Cardiac muscle cell (in vitro differentiated cells and primary cell): Measurements from ENCODE around the gene SNX9. TPM values are rescaled to one million over a fixed set of nuclear protein-coding genes. Genes with fewer than 3 reads are reported as not detected.

ENCODE experiments used
- DNase-seq, 2 donors: peaks; one replicate each; pipeline versions ENCODE4 v3.0.0 to v3.0.0-alpha.2; 2010 to 2017; ENCODE audit warnings: low read depth in 1 of 2, low spot score in 1 of 2
- H3K27ac ChIP-seq: fragments of 200-600 bp; sonication (generic); 2 replicates; pipeline ENCODE4 v1.5.1; 2016
- H3K27me3 ChIP-seq: fragments of 200-600 bp; sonication (generic); 2 replicates; pipeline ENCODE4 v1.6.0; 2016; ENCODE audit warnings: control low read depth
- H3K36me3 ChIP-seq: fragments of 200-600 bp; sonication (generic); 2 replicates; pipeline ENCODE4 v1.5.1; 2016; ENCODE audit warnings: control low read depth
- H3K4me1 ChIP-seq: fragments of 200-600 bp; sonication (generic); 2 replicates; pipeline ENCODE4 v1.8.1; 2017; ENCODE audit warnings: low read depth, mild to moderate bottlenecking, mixed run types
- H3K4me3 ChIP-seq: fragments of 200-600 bp; sonication (generic); 2 replicates; pipeline ENCODE4 v1.5.1; 2016; ENCODE audit warnings: mild to moderate bottlenecking
- H3K9me3 ChIP-seq: fragments of 200-600 bp; sonication (generic); 2 replicates; pipeline ENCODE4 v1.5.1; 2017; ENCODE audit warnings: low read depth, mild to moderate bottlenecking, control low read depth
- polyA plus RNA-seq: library from polyadenylated mRNA; unstranded; fragments of >200 nt; fragmentation: Nextera tagmentation; extraction: Ambion mirVana; gene quantifications from 2 replicates; pipeline ENCODE4 v1.2.1, GENCODE V29; 2016
- total RNA-seq: library from RNA; depleted of rRNA; stranded (reverse); fragments of >200 nt; gene quantifications from 2 replicates; pipeline ENCODE4 v1.2.3, GENCODE V29; 2016
- TF ChIP-seq, protein P1 (sequence below): IDR thresholded peaks from 2 replicates; pipeline ENCODE4 v1.5.1; 2012; ENCODE audit warnings: low read depth, mild to moderate bottlenecking, low read length

Gene SNX9
- total and polyA plus RNA-seq, 2 experiments from 2014 or later, result 23.9 to 27.0 TPM

DNA sequence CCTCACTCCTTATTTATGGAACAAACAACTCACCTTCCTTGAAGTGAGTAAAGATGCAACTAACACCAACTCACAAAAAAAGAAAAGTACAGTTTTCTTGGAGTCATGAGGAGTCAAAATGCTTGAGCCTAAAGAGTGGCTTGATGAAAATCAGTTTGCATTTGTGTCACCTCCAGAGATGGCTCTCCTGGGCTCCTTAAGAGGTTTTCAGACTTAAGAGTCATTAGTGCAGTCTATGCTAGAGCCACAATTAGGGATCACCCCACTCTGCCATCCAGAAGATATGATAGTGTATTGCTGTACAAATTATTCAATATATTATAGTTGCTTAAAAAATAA, 11.9 kb upstream of the SNX9 start:
- H3K36me3 ChIP-seq, result no peaks in the 10 kb centered on the region
- H3K27me3 ChIP-seq, result no peaks in the 10 kb centered on the region
- DNase-seq, result no peak
- H3K9me3 ChIP-seq, result no peaks in the 10 kb centered on the region
- TF ChIP-seq, protein P1, sequence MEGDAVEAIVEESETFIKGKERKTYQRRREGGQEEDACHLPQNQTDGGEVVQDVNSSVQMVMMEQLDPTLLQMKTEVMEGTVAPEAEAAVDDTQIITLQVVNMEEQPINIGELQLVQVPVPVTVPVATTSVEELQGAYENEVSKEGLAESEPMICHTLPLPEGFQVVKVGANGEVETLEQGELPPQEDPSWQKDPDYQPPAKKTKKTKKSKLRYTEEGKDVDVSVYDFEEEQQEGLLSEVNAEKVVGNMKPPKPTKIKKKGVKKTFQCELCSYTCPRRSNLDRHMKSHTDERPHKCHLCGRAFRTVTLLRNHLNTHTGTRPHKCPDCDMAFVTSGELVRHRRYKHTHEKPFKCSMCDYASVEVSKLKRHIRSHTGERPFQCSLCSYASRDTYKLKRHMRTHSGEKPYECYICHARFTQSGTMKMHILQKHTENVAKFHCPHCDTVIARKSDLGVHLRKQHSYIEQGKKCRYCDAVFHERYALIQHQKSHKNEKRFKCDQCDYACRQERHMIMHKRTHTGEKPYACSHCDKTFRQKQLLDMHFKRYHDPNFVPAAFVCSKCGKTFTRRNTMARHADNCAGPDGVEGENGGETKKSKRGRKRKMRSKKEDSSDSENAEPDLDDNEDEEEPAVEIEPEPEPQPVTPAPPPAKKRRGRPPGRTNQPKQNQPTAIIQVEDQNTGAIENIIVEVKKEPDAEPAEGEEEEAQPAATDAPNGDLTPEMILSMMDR, result no peak
- no peak overlapping the region for H3K27ac ChIP-seq
- no peaks in the 10 kb centered on the region for H3K4me1 ChIP-seq
- H3K4me3 ChIP-seq, result no peak overlapping the region

GRCh38 chr6:157811476-157812173, 11.4 kb upstream of the SNX9 start:
- Histone ChIP-seq H3K27me3 (no peaks in the 10 kb centered on the region), H3K9me3 (no peaks in the 10 kb centered on the region), H3K36me3 (no peaks in the 10 kb centered on the region), H3K27ac (no peak overlapping the region), H3K4me1 (no peaks in the 10 kb centered on the region), H3K4me3 (no peak overlapping the region)
- no peak for DNase-seq
- TF ChIP-seq, protein P1, result no peak

DNA sequence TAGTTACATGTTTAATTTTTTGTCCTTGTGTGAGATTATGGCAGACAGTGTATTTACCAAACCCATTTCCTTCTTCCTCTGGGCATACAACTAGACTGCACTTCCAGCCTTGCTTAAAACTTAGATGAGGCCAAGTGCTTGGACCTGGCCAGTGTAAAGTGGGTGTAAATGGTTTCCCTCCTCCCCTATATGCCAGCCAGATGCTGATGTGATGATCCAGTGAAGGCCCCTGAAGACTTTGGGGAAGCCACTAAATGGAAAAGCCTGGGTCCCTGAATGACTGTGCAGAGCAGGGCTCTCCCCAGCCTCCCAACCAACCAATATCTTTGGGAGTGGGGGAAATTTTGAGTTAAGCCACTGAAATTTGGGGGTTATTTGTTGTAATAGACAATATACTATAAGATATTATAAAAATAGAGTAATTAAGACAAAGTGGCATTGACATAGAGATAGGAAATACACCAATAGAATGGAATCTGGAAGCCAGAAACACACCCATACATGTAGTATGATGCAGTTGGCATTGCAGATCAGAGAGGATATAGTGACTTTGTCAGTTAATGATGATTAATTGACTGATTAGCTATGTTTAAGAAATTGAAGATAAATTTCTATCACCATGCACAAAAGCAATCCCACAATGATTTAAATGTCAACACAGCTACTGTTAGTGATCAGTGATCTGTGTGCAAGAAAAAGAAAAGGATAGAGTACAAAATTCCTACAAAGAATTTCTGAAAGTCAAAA, 10.4 kb upstream of the SNX9 start:
- Histone ChIP-seq H3K27ac (no peak overlapping the region), H3K4me1 (no peaks in the 10 kb centered on the region), H3K9me3 (no peaks in the 10 kb centered on the region), H3K27me3 (no peaks in the 10 kb centered on the region), H3K4me3 (no peak overlapping the region), H3K36me3 (no peaks in the 10 kb centered on the region)
- no peak for DNase-seq
- TF ChIP-seq, protein P1, result no peak

DNA sequence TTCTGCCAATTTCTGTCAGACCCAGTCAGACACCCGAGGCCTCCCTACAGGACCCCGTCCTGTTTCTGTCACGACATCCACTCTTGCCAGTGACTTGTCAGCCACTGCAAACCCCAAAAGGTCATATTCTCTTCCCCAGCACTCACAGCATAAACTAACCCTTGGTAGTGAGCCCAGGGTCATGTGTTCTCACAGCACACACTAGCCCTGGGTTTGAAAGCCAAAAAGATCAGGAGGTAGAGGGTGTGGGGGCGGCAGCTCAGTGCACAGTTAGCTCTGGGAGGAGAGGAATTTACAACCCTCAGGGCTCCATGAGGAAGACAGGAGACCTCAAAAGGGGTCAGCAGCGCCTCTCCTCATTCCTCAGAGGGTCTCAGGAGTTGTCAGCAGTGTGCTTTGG, 9.9 kb upstream of the SNX9 start:
- H3K27ac ChIP-seq, result no peak overlapping the region
- TF ChIP-seq, protein P1, result no peak
- H3K36me3 ChIP-seq, result no peaks in the 10 kb centered on the region
- peak in 1 of 2 donors; percentile 59 for DNase-seq
- H3K4me3 ChIP-seq, result no peak overlapping the region
- no peaks in the 10 kb centered on the region for H3K9me3 ChIP-seq
- no peaks in the 10 kb centered on the region for H3K27me3 ChIP-seq
- H3K4me1 ChIP-seq, result no peaks in the 10 kb centered on the region

- Histone ChIP-seq H3K4me3 (no peak overlapping the region), H3K27ac (no peak overlapping the region), H3K36me3 (no peaks in the 10 kb centered on the region), H3K9me3 (no peaks in the 10 kb centered on the region), H3K4me1 (no peaks in the 10 kb centered on the region), H3K27me3 (no peaks in the 10 kb centered on the region)
- peak in 1 of 2 donors; percentile 89 for DNase-seq
- TF ChIP-seq, protein P1, result no peak
These were observed 9.1 kb upstream of the SNX9 start for GRCh38 chr6:157813750-157814455.
